Right hindlimb (tissue), 1 donor: Measurements from ENCODE around the gene LRIG3.
"Not testable (repeated sequence)": the region's sequence is repeated elsewhere in the genome, so short reads cannot be mapped to it uniquely, and the experiment has no call there.

Experiments
- DNase-seq: peaks from one replicate; pipeline ENCODE4 v3.0.0-alpha.2; 2018

LRIG3 gene

GRCh38 chr12:58897969-58898368 is 22.3 kb downstream of the LRIG3 start:
- no peak for DNase-seq

DNA sequence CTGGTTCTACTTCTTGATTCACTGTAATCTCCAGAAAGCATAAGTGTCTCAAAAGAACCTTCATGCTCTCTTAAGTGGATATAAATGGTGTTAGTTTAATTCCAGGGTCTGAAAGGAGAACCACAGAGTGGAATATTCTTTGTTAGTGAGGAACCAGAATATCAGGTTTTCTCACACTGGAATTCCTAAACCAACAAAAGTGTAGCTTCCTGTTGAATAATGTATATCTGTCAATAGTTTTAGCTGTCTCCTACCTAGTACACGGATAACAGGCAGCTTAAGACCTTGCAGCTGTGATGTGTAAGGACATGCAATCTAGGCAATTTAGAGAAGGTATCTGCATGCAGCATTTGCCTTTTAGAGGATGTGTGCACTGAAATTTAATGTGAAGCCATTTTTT is 24.0 kb downstream of the LRIG3 start:
- no peak for DNase-seq

- DNase-seq: no peak
These were observed 25.3 kb downstream of the LRIG3 start for GRCh38 chr12:58895053-58895452.

DNA sequence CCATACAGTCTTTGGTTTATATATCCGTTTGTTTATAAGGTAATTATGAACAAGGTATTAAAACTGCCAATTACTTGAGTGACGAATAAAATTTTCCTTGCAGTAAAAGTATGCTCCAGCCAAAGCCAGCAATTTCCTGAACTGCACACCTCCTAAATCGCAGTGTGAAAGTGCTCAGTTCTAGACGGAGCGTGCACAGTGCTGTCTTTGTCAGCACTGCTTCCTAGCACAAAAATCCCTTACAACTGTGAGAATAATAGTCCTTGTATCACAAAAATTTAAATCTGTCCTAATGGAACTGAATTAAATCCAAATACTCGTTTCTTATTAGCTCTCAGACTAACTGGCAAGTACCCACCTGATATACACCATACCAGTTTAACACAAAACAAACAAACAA is 26.3 kb downstream of the LRIG3 start:
- no peak for DNase-seq

DNA sequence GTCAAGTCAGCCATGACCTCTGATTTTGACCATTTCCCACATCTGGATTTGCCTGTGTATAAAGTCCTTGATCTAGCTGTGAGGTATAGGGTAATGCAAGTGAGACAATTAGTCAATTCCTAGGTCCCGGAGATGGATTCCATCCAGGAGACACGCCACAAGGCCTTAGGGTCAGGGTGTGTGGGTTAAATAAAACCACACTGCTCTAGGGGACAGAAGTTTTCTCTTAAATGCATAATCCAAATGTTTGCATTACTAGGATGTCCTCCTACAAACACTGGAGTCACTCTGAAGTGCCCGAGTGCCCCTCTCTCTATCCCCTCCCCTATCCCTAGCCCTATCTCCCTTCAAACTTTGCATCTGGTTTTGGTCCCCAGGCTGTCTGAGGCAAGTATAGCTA is 26.8 kb downstream of the LRIG3 start:
- no peak for DNase-seq

DNA sequence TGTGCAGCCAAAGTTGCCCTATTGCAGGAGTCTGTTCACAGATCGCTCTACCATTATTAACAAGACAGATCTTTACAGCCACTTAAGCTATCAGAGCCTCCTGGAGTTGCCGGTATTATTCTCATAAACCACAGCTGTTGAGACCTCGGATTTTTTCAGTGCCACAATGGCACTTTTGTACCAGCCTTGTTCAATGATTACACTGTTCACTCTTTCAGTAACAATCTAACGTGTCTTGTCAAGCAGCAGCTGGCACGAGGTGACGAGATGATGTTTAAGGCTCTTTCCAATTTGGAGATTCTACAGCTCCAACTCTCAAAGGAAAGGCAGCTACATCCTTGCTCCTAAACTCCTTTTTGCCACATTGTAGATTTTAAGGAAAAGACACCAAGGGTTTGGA is 30.7 kb downstream of the LRIG3 start:
- DNase-seq: no peak

- DNase-seq: peak; percentile 63
These were observed 32.0 kb downstream of the LRIG3 start for GRCh38 chr12:58888131-58888783.

GRCh38 chr12:58887068-58887467 is 33.2 kb downstream of the LRIG3 start:
- no peak for DNase-seq

DNA sequence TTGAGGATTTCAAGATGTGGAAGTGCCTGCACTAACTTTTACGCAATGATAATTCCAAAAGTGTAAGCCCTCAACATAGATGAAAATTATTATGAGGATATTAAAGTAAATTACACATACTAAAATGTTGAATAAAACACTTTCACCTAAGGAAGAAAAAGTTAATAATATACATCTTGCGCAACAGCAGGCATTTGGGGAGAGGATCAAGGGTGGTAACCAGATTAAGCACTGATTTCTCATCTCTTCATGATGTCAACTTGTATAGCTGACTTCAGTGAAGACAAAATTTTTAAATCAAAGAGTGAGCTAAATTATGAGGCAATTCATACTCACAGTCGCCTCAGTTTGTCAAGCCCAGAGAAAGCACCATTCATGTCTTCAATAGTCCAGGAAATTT is 33.8 kb downstream of the LRIG3 start:
- no peak for DNase-seq

- no peak for DNase-seq
These were observed 35.4 kb downstream of the LRIG3 start for GRCh38 chr12:58884916-58885315.

GRCh38 chr12:58883576-58884334 is 36.5 kb downstream of the LRIG3 start:
- no peak for DNase-seq

GRCh38 chr12:58882826-58883225 is 37.5 kb downstream of the LRIG3 start:
- DNase-seq: no peak

DNA sequence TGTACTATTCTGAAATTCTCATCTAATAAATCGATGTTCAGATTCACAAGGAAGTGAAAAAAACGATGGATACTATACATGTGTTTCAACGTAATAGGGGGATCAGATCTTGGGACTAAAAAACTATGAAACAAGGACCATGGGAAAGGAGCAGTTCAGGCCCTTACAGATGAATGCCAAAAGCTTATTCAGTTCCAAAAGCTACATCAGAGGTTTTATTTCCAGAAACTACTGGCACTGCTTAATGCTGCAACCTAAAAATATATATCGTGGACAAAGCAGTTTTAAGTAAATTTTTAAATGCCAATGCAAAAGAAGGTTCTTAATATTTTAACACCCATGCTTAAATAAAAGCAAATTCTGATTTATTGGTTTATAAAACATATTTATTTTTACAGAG is 38.5 kb downstream of the LRIG3 start:
- no peak for DNase-seq

DNA sequence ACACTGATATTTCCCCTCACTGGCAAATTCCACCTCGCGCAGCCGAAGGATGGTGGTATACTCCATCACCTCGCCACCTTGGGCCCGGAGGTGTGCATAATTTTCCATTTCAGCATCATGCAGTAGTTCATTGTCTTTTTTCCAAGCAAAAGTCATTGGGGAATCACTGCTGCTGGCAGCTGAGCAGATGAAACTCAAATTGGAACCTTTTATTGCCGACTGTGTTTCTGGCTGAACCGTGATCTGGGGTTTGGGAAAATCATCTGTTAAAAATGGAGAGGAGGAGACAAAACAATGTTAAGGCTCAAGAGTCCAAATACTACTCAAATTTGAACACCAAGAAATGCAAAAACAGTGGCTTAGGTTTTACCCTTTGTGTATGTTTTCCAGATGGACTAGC is 39.7 kb downstream of the LRIG3 start:
- peak; percentile 71 for DNase-seq

- no peak for DNase-seq
These were observed 43.0 kb downstream of the LRIG3 start for GRCh38 chr12:58877243-58877743.

DNA sequence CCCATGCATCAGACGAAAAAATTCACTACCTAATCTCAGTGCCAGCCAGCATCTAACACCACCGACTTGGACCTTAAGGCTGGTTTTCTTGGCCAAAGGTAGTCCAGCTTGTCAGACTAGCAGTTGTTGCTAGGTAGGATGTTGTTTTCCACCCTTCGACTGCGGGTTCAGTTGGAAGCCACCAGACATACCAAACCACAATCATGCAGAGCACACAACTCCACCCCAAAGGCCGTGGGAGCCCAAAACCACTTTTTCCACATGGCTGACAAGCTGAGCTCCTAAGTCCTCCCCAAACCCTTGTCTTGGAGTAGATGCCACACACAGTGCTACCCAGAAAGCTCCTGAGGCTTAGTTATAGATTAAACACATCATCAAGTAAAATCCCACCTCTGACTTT is 46.8 kb downstream of the LRIG3 start:
- DNase-seq: peak; percentile 67

DNA sequence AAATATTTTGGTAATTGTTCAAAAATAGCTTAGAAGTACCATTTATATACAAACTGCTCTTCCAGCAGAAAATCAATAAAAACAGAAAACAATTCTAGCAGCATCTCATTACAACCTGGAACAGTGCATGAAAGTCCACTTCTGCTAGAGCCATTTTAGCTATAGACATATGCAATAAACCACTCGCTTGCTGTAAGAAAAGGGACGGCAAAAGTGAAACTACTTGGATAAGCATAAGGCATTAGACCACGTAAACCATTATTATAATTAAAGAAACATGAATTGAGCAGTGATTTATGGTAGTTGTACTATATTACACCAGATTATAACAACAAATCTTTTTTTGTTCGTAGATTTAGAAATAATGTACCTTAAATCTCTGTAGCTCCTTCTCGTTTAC is 48.7 kb downstream of the LRIG3 start:
- no peak for DNase-seq

- DNase-seq: no peak
These were observed 49.7 kb downstream of the LRIG3 start for GRCh38 chr12:58870595-58870994.

DNA sequence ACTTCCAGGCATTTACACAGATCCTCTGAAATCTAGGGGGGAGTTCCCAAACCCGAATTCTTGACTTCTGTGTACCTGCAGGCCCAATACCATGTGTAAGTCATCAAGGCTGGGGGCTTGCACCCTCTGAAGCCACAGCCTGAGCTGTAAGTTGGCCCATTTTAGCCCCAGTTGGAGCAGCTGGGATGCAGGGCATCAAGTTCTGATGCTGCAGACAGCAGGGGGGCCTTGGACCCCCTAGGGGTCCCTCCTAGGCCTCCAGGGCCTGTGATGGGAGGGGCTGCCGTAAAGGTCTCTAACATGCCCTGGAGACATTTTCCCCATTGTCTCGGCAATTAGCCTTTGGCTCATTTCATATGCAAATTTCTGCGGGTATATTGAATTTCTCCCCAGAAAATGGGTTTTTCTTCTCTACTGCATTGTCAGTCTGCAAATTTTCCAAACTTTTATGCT is 59.5 kb downstream of the LRIG3 start:
- DNase-seq: no peak

- no peak for DNase-seq
These were observed 60.1 kb downstream of the LRIG3 start for GRCh38 chr12:58860056-58860787.

GRCh38 chr12:58858030-58858429 is 62.3 kb downstream of the LRIG3 start:
- no peak for DNase-seq

DNA sequence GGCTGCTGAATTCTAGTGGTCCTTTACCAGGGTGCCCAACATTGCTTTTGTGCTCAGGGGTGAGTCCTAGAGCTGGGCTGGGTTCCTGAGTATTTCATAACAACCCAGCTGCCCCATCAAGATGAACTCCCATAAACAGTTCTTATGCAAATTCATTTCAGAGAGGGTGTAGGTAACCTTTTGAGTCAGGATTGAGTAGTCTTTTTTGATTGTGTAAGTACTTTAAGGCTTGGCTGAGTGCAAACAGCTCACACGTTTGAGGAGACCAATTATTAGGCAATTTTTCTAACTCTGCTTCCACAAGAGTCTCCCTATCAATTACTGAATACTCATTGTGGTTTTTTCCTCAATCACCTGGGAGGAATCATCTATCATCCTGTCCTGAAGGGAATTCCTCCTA is 63.1 kb downstream of the LRIG3 start:
- not testable (repeated sequence) for DNase-seq

- not testable (repeated sequence) for DNase-seq
These were observed 64.7 kb downstream of the LRIG3 start for GRCh38 chr12:58855630-58856029.

GRCh38 chr12:58850826-58851225 is 69.5 kb downstream of the LRIG3 start:
- no peak for DNase-seq
